CD1c-positive myeloid dendritic cell (primary cell): ENCODE results near the gene AHI1.
"Not testable (repeated sequence)": the region's sequence is repeated elsewhere in the genome, so short reads cannot be mapped to it uniquely, and the experiment has no call there.

ENCODE experiments used
- DNase-seq: peaks from one replicate; pipeline ENCODE4 v3.0.0-alpha.2; 2016; ENCODE audit errors: extremely low spot score

The AHI1 gene

DNA sequence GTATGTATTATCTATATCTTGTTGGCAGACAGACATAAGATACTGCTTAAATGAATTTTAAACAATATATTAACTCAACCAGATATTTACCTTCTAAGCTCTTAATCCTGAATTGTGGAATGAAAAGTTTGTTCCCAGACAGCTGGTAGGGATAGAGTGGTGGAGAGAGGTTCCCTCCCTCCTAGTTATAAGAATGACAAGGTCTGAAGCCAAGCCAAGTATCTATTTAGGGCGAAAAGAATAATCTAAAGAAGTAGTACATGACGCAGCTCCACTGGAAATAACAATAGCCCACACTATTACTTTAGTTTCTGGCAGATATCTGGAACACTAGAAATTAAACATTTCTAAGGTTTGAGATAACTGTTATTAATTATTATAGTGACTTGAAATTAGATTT is 104.3 kb downstream of the AHI1 start:
- no peak for DNase-seq

GRCh38 chr6:135390458-135390857 is 107.1 kb downstream of the AHI1 start:
- DNase-seq: no peak

- DNase-seq: no peak
Measured at GRCh38 chr6:135385299-135385698, 112.2 kb downstream of the AHI1 start.

GRCh38 chr6:135383766-135384165 is 113.8 kb downstream of the AHI1 start:
- DNase-seq: no peak

DNA sequence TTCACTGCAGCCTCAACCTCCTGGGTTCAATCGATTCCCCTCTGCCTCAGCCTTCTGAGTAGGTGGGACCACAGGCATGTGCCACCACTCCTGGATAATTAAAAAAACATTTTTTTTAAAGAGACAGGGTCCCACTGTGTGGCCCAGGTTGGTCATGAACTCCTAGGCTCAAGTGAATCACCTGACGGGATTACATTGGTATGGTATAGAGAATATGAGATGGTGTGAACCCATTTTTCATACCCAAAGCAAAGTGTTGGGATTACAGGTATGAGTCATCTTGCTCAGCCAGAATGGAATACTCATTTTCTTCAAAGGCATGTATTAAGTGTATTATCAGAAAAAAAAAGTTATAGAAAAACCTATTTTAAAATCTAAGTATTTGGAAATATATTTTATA is 114.2 kb downstream of the AHI1 start:
- DNase-seq: no peak

DNA sequence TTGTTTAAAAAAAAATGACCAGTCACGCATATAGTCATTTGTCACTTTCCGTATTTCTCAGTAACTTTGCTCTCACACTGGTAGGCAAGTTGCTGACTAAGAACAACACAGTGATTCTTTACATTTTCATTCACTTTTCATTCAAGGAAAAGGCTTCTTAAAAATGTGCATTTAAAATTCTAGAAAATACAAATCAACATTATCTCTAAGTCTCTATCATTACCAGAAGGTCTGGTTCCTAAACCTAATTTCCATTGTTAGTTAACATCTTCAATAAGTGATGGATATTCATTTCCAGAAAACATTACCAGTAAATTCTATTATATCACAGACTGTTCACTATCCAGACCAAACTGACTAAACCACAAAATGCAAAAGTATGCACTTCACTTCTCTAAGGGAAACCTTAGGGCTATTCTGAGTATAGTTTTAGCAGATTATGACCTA is 115.3 kb downstream of the AHI1 start:
- DNase-seq: no peak

- no peak for DNase-seq
Measured at GRCh38 chr6:135380793-135381192, 116.7 kb downstream of the AHI1 start.

DNA sequence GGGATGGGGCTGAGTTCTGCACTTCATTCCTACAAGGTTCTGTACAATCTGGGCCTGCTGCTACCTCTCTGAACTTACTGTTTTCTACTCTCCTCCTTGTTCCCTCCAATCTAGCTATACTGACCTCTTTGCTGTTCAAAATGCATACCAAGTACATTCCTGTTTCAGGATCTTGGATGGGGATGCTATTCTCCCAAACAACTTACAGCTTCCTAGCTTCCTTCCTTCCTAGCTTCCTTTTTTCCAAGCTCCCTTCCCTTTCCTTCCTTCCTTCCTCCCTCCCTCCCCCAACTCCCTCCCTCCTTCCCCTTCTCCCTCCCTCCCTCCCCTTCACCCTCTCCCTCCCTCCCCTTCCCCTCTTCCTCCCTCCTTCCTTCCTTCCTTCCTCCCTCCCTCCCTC is 117.9 kb downstream of the AHI1 start:
- DNase-seq: no peak

DNA sequence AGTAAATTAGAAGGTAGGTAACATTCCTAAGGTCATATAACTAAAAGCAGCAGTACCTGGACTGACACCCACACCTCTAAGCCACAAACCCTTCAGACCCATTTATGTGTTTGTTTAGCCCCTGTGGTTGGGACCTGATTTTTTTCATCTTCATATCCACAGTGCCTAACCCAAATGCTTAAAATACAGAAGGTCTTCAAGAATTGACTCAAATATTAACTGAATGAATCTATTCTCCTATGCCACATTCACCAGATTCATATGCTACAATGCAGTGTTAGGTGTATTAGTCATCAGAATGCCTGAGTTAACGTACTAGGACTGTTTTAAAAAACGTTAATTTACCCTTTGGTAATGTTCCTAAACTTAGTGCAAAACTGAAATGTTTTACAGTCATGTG is 124.8 kb downstream of the AHI1 start:
- no peak for DNase-seq

DNA sequence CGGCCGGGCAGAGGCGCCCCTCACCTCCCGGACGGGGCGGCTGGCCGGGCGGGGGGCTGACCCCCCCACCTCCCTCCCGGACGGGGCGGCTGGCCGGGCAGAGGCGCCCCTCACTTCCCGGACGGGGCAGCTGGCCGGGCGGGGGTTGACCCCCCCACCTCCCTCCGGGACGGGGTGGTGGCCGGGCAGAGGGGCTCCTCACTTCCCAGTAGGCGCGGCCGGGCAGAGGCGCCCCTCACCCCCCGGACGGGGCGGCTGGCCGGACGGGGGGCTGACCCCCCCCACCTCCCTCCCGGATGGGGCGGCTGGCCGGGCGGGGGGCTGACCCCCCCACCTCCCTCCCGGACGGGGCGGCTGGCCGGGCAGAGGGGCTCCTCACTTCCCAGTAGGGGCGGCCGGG is 133.9 kb downstream of the AHI1 start:
- not testable (repeated sequence) for DNase-seq

DNA sequence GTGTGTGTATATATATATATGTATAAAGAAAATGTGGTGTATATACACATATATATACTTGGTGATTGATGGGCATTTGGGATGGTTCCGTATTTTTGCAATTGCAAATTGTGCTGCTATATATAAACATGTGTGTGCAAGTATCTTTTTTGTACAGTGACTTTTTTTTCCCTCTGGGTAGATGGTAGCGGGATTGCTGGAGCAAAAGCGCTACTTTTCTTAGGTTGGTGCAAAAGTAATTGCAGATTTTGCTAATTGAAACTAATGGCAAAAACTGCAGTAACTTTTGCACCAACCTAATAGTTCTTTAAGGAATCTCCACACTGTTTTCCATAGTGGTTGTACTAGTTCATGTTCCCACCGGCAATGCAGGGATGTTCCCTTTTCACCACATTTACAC is 135.4 kb downstream of the AHI1 start:
- DNase-seq: no peak

DNA sequence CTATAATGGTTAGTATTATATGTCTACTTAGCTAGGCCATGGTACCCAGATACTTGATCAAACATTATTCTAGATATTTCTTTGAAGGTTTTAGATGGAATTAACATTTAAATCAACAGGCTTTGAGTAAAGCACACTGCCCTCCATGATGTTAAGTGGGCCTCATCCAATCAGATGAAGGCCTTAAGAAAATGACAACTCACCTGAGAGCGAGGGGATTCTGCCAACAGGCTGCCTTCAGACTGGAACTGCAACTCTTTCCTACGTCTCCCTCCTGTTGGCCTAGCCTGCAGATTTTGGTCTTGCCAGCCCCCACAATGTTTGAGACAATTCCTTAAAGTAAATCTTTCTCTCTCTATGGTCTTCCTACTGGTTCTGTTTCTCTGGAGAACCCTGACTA is 137.3 kb downstream of the AHI1 start:
- DNase-seq: no peak

- no peak for DNase-seq
Measured at GRCh38 chr6:135358985-135359384, 138.6 kb downstream of the AHI1 start.

- no peak for DNase-seq
Measured at GRCh38 chr6:135358251-135358821, 139.2 kb downstream of the AHI1 start.

GRCh38 chr6:135354407-135354806 is 143.1 kb downstream of the AHI1 start:
- DNase-seq: no peak

- DNase-seq: no peak
Measured at GRCh38 chr6:135353113-135353512, 144.4 kb downstream of the AHI1 start.

GRCh38 chr6:135351635-135352034 is 145.9 kb downstream of the AHI1 start:
- DNase-seq: no peak

DNA sequence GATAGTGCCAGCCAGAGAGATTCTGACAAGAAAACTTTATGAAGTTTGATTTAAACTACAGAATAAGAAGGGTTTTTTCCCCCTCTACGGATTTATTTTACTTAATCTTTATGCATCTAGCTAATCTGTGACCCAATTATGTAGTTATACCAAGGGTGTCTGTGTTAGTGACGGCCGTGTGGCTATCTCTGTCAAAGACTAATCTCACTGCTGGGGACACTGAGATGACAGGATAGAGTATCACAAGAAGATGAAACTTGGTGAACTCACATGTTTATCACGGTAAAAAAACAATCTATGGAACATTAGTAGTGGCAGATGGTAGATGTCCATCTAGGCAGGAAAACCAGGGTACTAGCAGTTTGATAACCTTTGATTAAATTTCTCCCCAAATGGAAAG is 149.7 kb downstream of the AHI1 start:
- no peak for DNase-seq

- DNase-seq: no peak
Measured at GRCh38 chr6:135346747-135347146, 150.8 kb downstream of the AHI1 start.

- no peak for DNase-seq
Measured at GRCh38 chr6:135344526-135344925, 153.0 kb downstream of the AHI1 start.

DNA sequence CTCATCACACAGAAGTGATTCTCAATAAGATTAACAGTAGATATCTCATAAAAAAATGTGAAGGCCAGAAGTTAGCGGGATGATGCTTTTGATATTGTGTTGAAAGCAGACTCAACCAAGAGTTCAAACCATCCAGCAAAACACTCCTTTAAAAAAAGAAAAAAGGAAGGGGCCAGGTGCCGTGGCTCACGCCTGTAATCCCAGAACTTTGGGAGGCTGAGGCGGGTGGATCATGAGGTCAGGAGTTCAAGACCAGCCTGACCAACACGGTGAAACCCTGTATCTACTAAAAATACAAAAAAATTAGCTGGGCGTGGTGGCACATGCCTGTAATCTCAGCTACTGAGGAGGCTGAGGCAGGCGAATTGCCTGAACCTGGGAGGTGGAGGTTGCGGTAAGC is 157.6 kb downstream of the AHI1 start:
- not testable (repeated sequence) for DNase-seq

- no peak for DNase-seq
Measured at GRCh38 chr6:135334169-135334568, 163.4 kb downstream of the AHI1 start.

DNA sequence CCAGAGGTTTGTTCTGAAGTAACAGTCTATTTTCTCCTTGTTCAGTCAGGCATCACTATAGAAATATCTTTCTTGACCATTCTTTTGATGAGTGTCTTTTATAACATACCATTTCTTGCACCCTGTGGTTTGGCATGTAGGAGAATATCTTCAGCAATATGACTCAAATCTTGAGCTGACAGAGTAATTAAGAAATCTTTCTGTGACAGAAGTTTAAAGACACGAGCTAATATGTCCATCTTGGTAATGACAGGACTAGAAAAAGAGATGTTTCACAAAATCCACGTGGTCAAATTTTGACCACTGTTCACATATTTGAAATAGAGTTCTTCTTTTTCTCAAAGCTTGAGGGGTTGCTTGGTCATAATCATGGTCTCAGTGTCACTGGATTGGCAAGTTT is 166.5 kb downstream of the AHI1 start:
- DNase-seq: no peak
